ENCODE data around the gene SLC12A9.

Gene SLC12A9

GRCh38 chr7:100914879-100915447 lies 62.5 kb downstream of the SLC12A9 start:
- Histone ChIP-seq H3K4me1 (ENCODE audit: insufficient read depth, low read length) (no peaks in the 10 kb centered on the region), H3K9me3 (ENCODE audit: low read length) (no peaks in the 10 kb centered on the region), H3K4me3 (ENCODE audit: low read depth in 1 of 2, low read length in 2 of 2) (no peak overlapping the region), H3K27ac (ENCODE audit: low read depth, low read length) (no peak overlapping the region), H3K27me3 (ENCODE audit: control insufficient read depth in 1 of 2, insufficient read depth in 2 of 2, low read length in 2 of 2) (no peaks in the 10 kb centered on the region), H3K9ac (ENCODE audit: low read length) (no peak overlapping the region), H3K36me3 (ENCODE audit: insufficient read depth, low read length) (no peaks in the 10 kb centered on the region)

Measured in muscle layer of colon (tissue), 2 donors.